Measurements from ENCODE around the gene KRT85. TPM values are rescaled to one million over a fixed set of nuclear protein-coding genes. Genes with fewer than 3 reads are reported as not detected.

The KRT85 gene
- total and polyA plus RNA-seq, 2 of the 13 experiments (the other 11 are each of a cell fraction or from before 2014, with no cell fraction given) = not detected

GRCh38 chr12:52347551-52348510 is 19.4 kb downstream of the KRT85 start (continued):
- no peak for TF ChIP-seq BCLAF1 (IDR thresholded peaks at IDR 0.05)
- TF ChIP-seq ZFY (CRISPR knock-in tag; IDR thresholded peaks at IDR 0.05) = no peak
- TF ChIP-seq JDP2 (CRISPR knock-in tag; IDR thresholded peaks at IDR 0.05; ENCODE audit: borderline replicate concordance) = no peak

GRCh38 chr12:52347016-52347415 is 20.3 kb downstream of the KRT85 start:
- DNase-seq (ENCODE audit: low spot score) = no peak
- H3K4me2 ChIP-seq (ENCODE audit: low read depth, low read length) = no peak overlapping the region
- no peak overlapping the region for H2AFZ ChIP-seq (ENCODE audit: low read length)
- peak; percentile 39 for ATAC-seq
- in situ Hi-C loops (cut with HindIII; ENCODE audit: extremely low pct_ligation_motif_present, low pct_unique_long_range_greater_than_20kb) = no loop called here
- TF ChIP-seq ZBTB34 (CRISPR knock-in tag; IDR thresholded peaks at IDR 0.05) (no peak), KLF16 (CRISPR knock-in tag; IDR thresholded peaks at IDR 0.05) (no peak), WIZ (CRISPR knock-in tag; IDR thresholded peaks at IDR 0.05) (no peak), ZNF629 (CRISPR knock-in tag; conservative IDR thresholded peaks at IDR 0.05) (no peak), RNF2 (conservative IDR thresholded peaks at IDR 0.05; ENCODE audit: low read depth) (no peak), MYNN (CRISPR knock-in tag; IDR thresholded peaks at IDR 0.05; ENCODE audit: low read depth) (no peak), ZNF234 (CRISPR knock-in tag; conservative IDR thresholded peaks at IDR 0.05) (no peak), RELA (CRISPR knock-in tag; IDR thresholded peaks at IDR 0.05) (no peak), ZNF589 (CRISPR knock-in tag; conservative IDR thresholded peaks at IDR 0.05) (no peak), ZSCAN22 (CRISPR knock-in tag; IDR thresholded peaks at IDR 0.05) (no peak), ZBTB20 (CRISPR knock-in tag; IDR thresholded peaks at IDR 0.05; ENCODE audit: borderline replicate concordance, low read depth) (no peak), CHCHD3 (CRISPR knock-in tag; IDR thresholded peaks at IDR 0.05) (no peak), SOX5 (CRISPR knock-in tag; IDR thresholded peaks at IDR 0.05; ENCODE audit: borderline replicate concordance) (no peak), ZNF562 (CRISPR knock-in tag; IDR thresholded peaks at IDR 0.05; ENCODE audit: borderline replicate concordance) (no peak)
- TF ChIP-seq, protein P1, sequence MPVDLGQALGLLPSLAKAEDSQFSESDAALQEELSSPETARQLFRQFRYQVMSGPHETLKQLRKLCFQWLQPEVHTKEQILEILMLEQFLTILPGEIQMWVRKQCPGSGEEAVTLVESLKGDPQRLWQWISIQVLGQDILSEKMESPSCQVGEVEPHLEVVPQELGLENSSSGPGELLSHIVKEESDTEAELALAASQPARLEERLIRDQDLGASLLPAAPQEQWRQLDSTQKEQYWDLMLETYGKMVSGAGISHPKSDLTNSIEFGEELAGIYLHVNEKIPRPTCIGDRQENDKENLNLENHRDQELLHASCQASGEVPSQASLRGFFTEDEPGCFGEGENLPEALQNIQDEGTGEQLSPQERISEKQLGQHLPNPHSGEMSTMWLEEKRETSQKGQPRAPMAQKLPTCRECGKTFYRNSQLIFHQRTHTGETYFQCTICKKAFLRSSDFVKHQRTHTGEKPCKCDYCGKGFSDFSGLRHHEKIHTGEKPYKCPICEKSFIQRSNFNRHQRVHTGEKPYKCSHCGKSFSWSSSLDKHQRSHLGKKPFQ (CRISPR knock-in tag; IDR thresholded peaks at IDR 0.05; ENCODE audit: insufficient replicate concordance) = no peak
- 11% methylated on average over 6 of the region's 9 CpGs for WGBS (ENCODE audit: low lambda C conversion rate)
- BruUV-seq (replicated peaks) = no TSS peak
- no peaks in the 10 kb centered on the region for H3K36me3 ChIP-seq (replicated peaks in 1 of 2; ENCODE audit: control insufficient read depth in 1 of 2, insufficient read depth in 2 of 2, low read length in 2 of 2)
- ChIA-PET CTCF (ENCODE audit: low intra/inter-chr PET ratio, low total read pairs) (no interaction called here), POLR2A (no interaction called here)
- no peaks in the 10 kb centered on the region for H3K79me2 ChIP-seq (ENCODE audit: insufficient read depth, low read length)
- no peaks in the 10 kb centered on the region for H4K20me1 ChIP-seq (ENCODE audit: insufficient read depth, low read length)
- H3K27ac ChIP-seq (ENCODE audit: extremely low read length, insufficient read depth, low read length) = no peak overlapping the region
- peaks cover 2 to 30% of the 10 kb centered on the region in 2 experiments for H3K27me3 ChIP-seq (ENCODE audit: control insufficient read depth in 1 of 2, insufficient read depth in 2 of 2, low read length in 2 of 2)
- intact Hi-C loops (cut with micrococcal nuclease; ENCODE audit: unreplicated experiment) = no loop called here
- H3K4me3 ChIP-seq (replicated peaks in 1 of 3; ENCODE audit: insufficient read depth in 1 of 3, low read depth in 2 of 3, low read length in 3 of 3) = no peak overlapping the region
- no peaks in the 10 kb centered on the region for H3K9me3 ChIP-seq (ENCODE audit: low read length)
- FAIRE-seq = no peak
- peaks cover 10% of the 10 kb centered on the region for H3K4me1 ChIP-seq (ENCODE audit: insufficient read depth, low read length)
- H3K9ac ChIP-seq (ENCODE audit: insufficient read depth, low read depth, low read length) = no peak overlapping the region
